HG02610 (cell line): Measurements from ENCODE around the gene FXYD5.
"Not testable (repeated sequence)": the region's sequence is repeated elsewhere in the genome, so short reads cannot be mapped to it uniquely, and the experiment has no call there.

ENCODE experiments used
- ATAC-seq: cut with Tn5 transposase; IDR thresholded peaks from one replicate; pipeline ENCODE4 v1.9.1; 2021; ENCODE audit warnings: mild to moderate bottlenecking, moderate library complexity; ENCODE audit not compliant: unreplicated experiment

Gene FXYD5

GRCh38 chr19:35119578-35120155 lies 34.9 kb upstream of the FXYD5 start:
- no peak for ATAC-seq

- ATAC-seq: no peak
Measured at GRCh38 chr19:35120492-35120891, 34.0 kb upstream of the FXYD5 start.

GRCh38 chr19:35120898-35121297 lies 33.6 kb upstream of the FXYD5 start:
- no peak for ATAC-seq

- ATAC-seq: no peak
Measured at GRCh38 chr19:35122687-35123551, 31.6 kb upstream of the FXYD5 start.

- no peak for ATAC-seq
Measured at GRCh38 chr19:35123573-35123972, 31.0 kb upstream of the FXYD5 start.

- peak; percentile 65 for ATAC-seq
Measured at GRCh38 chr19:35124098-35125060, 30.2 kb upstream of the FXYD5 start.

GRCh38 chr19:35125270-35125717 lies 29.2 kb upstream of the FXYD5 start:
- ATAC-seq: no peak

GRCh38 chr19:35125749-35126623 lies 28.5 kb upstream of the FXYD5 start:
- no peak for ATAC-seq

- ATAC-seq: no peak
Measured at GRCh38 chr19:35126624-35126959, 27.9 kb upstream of the FXYD5 start.

GRCh38 chr19:35127871-35128270 lies 26.7 kb upstream of the FXYD5 start:
- no peak for ATAC-seq

- no peak for ATAC-seq
Measured at GRCh38 chr19:35128398-35129057, 26.0 kb upstream of the FXYD5 start.

- not testable (repeated sequence) for ATAC-seq
Measured at GRCh38 chr19:35129724-35130274, 24.7 kb upstream of the FXYD5 start.

- ATAC-seq: no peak
Measured at GRCh38 chr19:35130761-35131720, 23.5 kb upstream of the FXYD5 start.

- no peak for ATAC-seq
Measured at GRCh38 chr19:35132254-35132653, 22.3 kb upstream of the FXYD5 start.

GRCh38 chr19:35133826-35134225 lies 20.7 kb upstream of the FXYD5 start:
- ATAC-seq: no peak

GRCh38 chr19:35134601-35135242 lies 19.8 kb upstream of the FXYD5 start, which contains the start of gene LGI4:
Gene LGI4 (minus strand): TSS chr19:35135059. CDS start chr19:35134680, 379 bp downstream.
- no peak for ATAC-seq

- no peak for ATAC-seq
Measured at GRCh38 chr19:35135389-35135909, 19.1 kb upstream of the FXYD5 start.

GRCh38 chr19:35136231-35136630 lies 18.3 kb upstream of the FXYD5 start:
- ATAC-seq: no peak
